ENCODE data around the gene REC114.

REC114 gene

DNA sequence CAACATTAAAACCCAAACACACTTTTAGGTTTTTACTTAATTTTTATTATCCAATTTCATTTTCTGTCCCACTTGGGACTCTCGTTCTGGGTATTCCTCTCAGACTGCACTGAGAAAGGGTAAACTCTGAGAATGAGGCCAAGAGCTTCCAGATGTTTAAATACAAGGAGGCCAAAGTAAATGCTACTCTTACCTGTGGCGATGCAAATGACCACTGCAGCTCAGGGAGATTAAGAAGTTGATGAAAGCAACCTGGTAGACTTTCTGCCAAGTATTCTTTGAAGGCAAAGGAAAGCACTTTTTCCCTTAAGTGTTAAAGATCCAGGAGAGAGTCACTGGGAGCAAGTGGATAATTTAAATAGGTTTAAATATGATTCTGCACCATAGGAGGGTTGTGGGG lies 151.1 kb downstream of the REC114 start:
- H3K9ac ChIP-seq (ENCODE audit: low read depth, low read length): no peak overlapping the region
- no peak overlapping the region for H3K4me3 ChIP-seq (ENCODE audit: low read length)
- H3K27me3 ChIP-seq (ENCODE audit: insufficient read depth, low read length): no peaks in the 10 kb centered on the region
- peaks cover 23% of the 10 kb centered on the region for H3K36me3 ChIP-seq (ENCODE audit: insufficient read depth, low read length)
- WGBS: 97% methylated on average over 2 of the region's 2 CpGs
- H3K4me1 ChIP-seq (ENCODE audit: insufficient read depth, low read length): peaks cover 33% of the 10 kb centered on the region
- H3K9me3 ChIP-seq (ENCODE audit: insufficient read depth, low read depth, low read length): no peaks in the 10 kb centered on the region
- no peak overlapping the region for H3K27ac ChIP-seq (ENCODE audit: low read depth, low read length)

GRCh38 chr15:73596174-73596573 lies 153.2 kb downstream of the REC114 start:
- no peaks in the 10 kb centered on the region for H3K9me3 ChIP-seq (ENCODE audit: insufficient read depth, low read depth, low read length)
- WGBS: 69% methylated on average over 1 of the region's 1 CpG

DNA sequence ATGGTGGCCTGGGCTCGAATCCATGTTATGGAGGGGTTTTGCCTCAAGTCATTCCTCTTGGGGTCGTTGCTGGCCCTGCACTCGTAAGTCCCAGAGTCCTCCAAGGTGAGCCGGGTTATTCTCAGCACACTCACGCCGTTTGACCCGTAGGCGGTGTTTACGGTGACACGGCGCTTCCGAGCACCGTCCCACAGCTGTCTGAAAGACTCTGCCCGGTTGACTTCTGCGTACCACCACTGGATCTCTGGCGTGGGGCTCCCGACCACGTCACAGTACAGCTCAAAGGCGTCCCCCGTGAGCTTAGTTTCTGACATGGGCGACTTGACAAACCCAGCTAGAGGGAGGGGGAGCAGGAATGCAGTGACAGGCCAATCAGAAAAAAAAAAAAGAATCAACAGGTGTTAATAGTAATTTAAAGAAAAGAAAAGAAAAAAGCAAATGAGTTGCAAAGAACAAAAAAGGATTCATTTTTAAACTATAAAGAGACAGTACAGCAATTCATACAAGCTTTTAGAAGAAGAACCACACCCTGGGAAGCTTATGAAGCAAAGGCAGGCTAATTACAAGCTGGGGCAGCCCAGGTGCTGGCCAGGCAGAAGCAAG lies 154.2 kb downstream of the REC114 start:
- H3K9me3 ChIP-seq (ENCODE audit: insufficient read depth, low read depth, low read length): no peaks in the 10 kb centered on the region
- WGBS: 92% methylated on average over 21 of the region's 21 CpGs
- no peak overlapping the region for H3K27ac ChIP-seq (ENCODE audit: low read depth, low read length)
- peaks cover 60% of the 10 kb centered on the region for H3K4me1 ChIP-seq (ENCODE audit: insufficient read depth, low read length)
- H3K36me3 ChIP-seq (ENCODE audit: insufficient read depth, low read length): peaks cover under 1% of the 10 kb centered on the region; the same call in 1 of the 2 replicates
- no peaks in the 10 kb centered on the region for H3K27me3 ChIP-seq (ENCODE audit: insufficient read depth, low read length)
- H3K9ac ChIP-seq (ENCODE audit: low read depth, low read length): 0 out of 2 replicates have a peak overlapping the region, but pooled peaks have one; percentile 13
- H3K4me3 ChIP-seq (ENCODE audit: low read length): no peak overlapping the region

More at GRCh38 chr15:73596174-73596573, 153.2 kb downstream of the REC114 start:
- H3K27me3 ChIP-seq (ENCODE audit: insufficient read depth, low read length): no peaks in the 10 kb centered on the region
- H3K36me3 ChIP-seq (ENCODE audit: insufficient read depth, low read length): peaks cover 10% of the 10 kb centered on the region
- no peak overlapping the region for H3K27ac ChIP-seq (ENCODE audit: low read depth, low read length)
- H3K9ac ChIP-seq (ENCODE audit: low read depth, low read length): no peak overlapping the region
- H3K4me3 ChIP-seq (ENCODE audit: low read length): no peak overlapping the region
- peaks cover 50% of the 10 kb centered on the region for H3K4me1 ChIP-seq (ENCODE audit: insufficient read depth, low read length)

GRCh38 chr15:73598530-73599160 lies 155.7 kb downstream of the REC114 start:
- Histone ChIP-seq H3K4me1 (ENCODE audit: insufficient read depth, low read length) (peaks cover 74% of the 10 kb centered on the region), H3K27ac (ENCODE audit: low read depth, low read length) (no peak overlapping the region)

GRCh38 chr15:73599934-73600333 lies 157.0 kb downstream of the REC114 start:
- 93% methylated on average over 1 of the region's 1 CpG for WGBS
- Histone ChIP-seq H3K4me3 (ENCODE audit: low read length) (no peak overlapping the region), H3K9ac (ENCODE audit: low read depth, low read length) (no peak overlapping the region), H3K4me1 (ENCODE audit: insufficient read depth, low read length) (peaks cover 75% of the 10 kb centered on the region), H3K27ac (ENCODE audit: low read depth, low read length) (no peak overlapping the region), H3K36me3 (ENCODE audit: insufficient read depth, low read length) (no peaks in the 10 kb centered on the region), H3K27me3 (ENCODE audit: insufficient read depth, low read length) (no peaks in the 10 kb centered on the region), H3K9me3 (ENCODE audit: insufficient read depth, low read depth, low read length) (no peaks in the 10 kb centered on the region)

More at GRCh38 chr15:73598530-73599160, 155.7 kb downstream of the REC114 start:
- Histone ChIP-seq H3K4me3 (ENCODE audit: low read length) (no peak overlapping the region), H3K9me3 (ENCODE audit: insufficient read depth, low read depth, low read length) (no peaks in the 10 kb centered on the region), H3K36me3 (ENCODE audit: insufficient read depth, low read length) (no peaks in the 10 kb centered on the region), H3K9ac (ENCODE audit: low read depth, low read length) (no peak overlapping the region), H3K27me3 (ENCODE audit: insufficient read depth, low read length) (no peaks in the 10 kb centered on the region)
- WGBS: 82% methylated on average over 3 of the region's 3 CpGs

GRCh38 chr15:73600413-73601335 lies 157.7 kb downstream of the REC114 start:
- H3K27me3 ChIP-seq (ENCODE audit: insufficient read depth, low read length): no peaks in the 10 kb centered on the region
- WGBS: 91% methylated on average over 5 of the region's 5 CpGs
- H3K36me3 ChIP-seq (ENCODE audit: insufficient read depth, low read length): no peaks in the 10 kb centered on the region
- H3K9ac ChIP-seq (ENCODE audit: low read depth, low read length): peak overlapping the region; percentile 29; the same call in 1 of the 2 replicates
- no peaks in the 10 kb centered on the region for H3K9me3 ChIP-seq (ENCODE audit: insufficient read depth, low read depth, low read length)
- peaks cover 77% of the 10 kb centered on the region for H3K4me1 ChIP-seq (ENCODE audit: insufficient read depth, low read length)
- peak overlapping the region; percentile 33; the same call in 1 of the 2 replicates for H3K27ac ChIP-seq (ENCODE audit: low read depth, low read length)
- no peak overlapping the region for H3K4me3 ChIP-seq (ENCODE audit: low read length)

- peak overlapping the region; percentile 33 for H3K27ac ChIP-seq (ENCODE audit: low read depth, low read length)
- H3K27me3 ChIP-seq (ENCODE audit: insufficient read depth, low read length): no peaks in the 10 kb centered on the region
- WGBS: 48% methylated on average over 6 of the region's 7 CpGs
- peak overlapping the region; percentile 29; the same call in 1 of the 2 replicates for H3K4me3 ChIP-seq (ENCODE audit: low read length)
- H3K9me3 ChIP-seq (ENCODE audit: insufficient read depth, low read depth, low read length): no peaks in the 10 kb centered on the region
- H3K36me3 ChIP-seq (ENCODE audit: insufficient read depth, low read length): no peaks in the 10 kb centered on the region
- peaks cover 76% of the 10 kb centered on the region for H3K4me1 ChIP-seq (ENCODE audit: insufficient read depth, low read length)
- H3K9ac ChIP-seq (ENCODE audit: low read depth, low read length): peak overlapping the region; percentile 29; the same call in 1 of the 2 replicates
These were observed 158.8 kb downstream of the REC114 start for GRCh38 chr15:73601451-73602445.

DNA sequence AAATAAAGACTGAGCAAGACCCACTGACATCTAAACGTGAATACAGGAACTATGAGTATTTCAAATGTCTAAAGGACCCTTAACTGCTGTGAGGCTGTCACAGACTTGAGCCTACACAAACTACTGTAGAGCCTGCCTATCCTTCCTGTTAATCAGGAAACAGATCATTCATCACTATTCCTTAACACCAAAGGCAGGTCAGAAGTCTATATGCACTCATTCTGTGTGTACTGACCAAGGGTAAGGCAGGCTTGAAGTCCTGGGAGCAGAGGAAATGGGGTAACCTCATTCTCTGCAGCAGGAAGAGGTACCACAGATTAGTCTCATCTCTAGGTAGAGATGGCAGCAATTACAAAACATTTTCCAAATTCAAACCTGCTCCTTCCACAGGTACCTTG lies 159.5 kb downstream of the REC114 start:
- Histone ChIP-seq H3K4me1 (ENCODE audit: insufficient read depth, low read length) (peaks cover 76% of the 10 kb centered on the region), H3K4me3 (ENCODE audit: low read length) (no peak overlapping the region), H3K9me3 (ENCODE audit: insufficient read depth, low read depth, low read length) (no peaks in the 10 kb centered on the region), H3K27me3 (ENCODE audit: insufficient read depth, low read length) (no peaks in the 10 kb centered on the region), H3K36me3 (ENCODE audit: insufficient read depth, low read length) (no peaks in the 10 kb centered on the region), H3K9ac (ENCODE audit: low read depth, low read length) (no peak overlapping the region), H3K27ac (ENCODE audit: low read depth, low read length) (0 out of 2 replicates have a peak overlapping the region, but pooled peaks have one; percentile 26)
- 13% methylated on average over 1 of the region's 1 CpG for WGBS

DNA sequence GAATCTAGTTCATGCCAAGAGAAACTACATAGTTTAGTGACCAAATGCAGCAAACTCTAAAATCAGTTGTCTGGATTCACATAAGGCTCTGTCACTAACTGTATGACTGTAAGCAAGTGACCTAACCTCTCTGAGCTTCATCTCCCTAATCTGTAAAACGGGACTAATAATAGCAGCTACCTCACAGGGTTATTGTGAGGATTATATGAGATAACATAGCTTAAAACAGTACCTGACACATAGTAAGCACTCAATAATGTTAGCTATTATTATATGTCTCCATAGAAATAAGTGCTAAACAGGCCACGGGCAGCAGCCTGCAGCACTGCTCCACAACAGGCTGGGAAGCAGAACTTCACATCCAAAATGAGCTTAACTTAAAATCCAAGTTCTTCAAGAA lies 160.0 kb downstream of the REC114 start:
- 93% methylated on average over 1 of the region's 2 CpGs for WGBS
- H3K4me3 ChIP-seq (ENCODE audit: low read length): no peak overlapping the region
- no peaks in the 10 kb centered on the region for H3K27me3 ChIP-seq (ENCODE audit: insufficient read depth, low read length)
- H3K27ac ChIP-seq (ENCODE audit: low read depth, low read length): no peak overlapping the region
- H3K9ac ChIP-seq (ENCODE audit: low read depth, low read length): no peak overlapping the region
- H3K9me3 ChIP-seq (ENCODE audit: insufficient read depth, low read depth, low read length): no peaks in the 10 kb centered on the region
- no peaks in the 10 kb centered on the region for H3K36me3 ChIP-seq (ENCODE audit: insufficient read depth, low read length)
- peaks cover 70% of the 10 kb centered on the region for H3K4me1 ChIP-seq (ENCODE audit: insufficient read depth, low read length)

- 92% methylated on average over 1 of the region's 1 CpG for WGBS
- no peaks in the 10 kb centered on the region for H3K9me3 ChIP-seq (ENCODE audit: insufficient read depth, low read depth, low read length)
- no peaks in the 10 kb centered on the region for H3K27me3 ChIP-seq (ENCODE audit: insufficient read depth, low read length)
- no peak overlapping the region for H3K27ac ChIP-seq (ENCODE audit: low read depth, low read length)
- no peak overlapping the region for H3K4me3 ChIP-seq (ENCODE audit: low read length)
- H3K36me3 ChIP-seq (ENCODE audit: insufficient read depth, low read length): no peaks in the 10 kb centered on the region
- H3K4me1 ChIP-seq (ENCODE audit: insufficient read depth, low read length): peaks cover 60% of the 10 kb centered on the region
- no peak overlapping the region for H3K9ac ChIP-seq (ENCODE audit: low read depth, low read length)
These were observed 161.5 kb downstream of the REC114 start for GRCh38 chr15:73604477-73604876.
